HEK293 (cell line): ENCODE results near the gene SZRD1.

Experiments
- GLI4 ChIP-seq: fragments of 450-650 bp; formaldehyde crosslinking; IDR thresholded peaks from 2 replicates; pipeline ENCODE4 v1.5.1; 2016; ENCODE audit warnings: missing biosample characterization, missing genetic modification characterization
- HIC1 ChIP-seq: fragments of 450-650 bp; formaldehyde crosslinking; IDR thresholded peaks from 2 replicates; pipeline ENCODE4 v1.5.1; 2016; ENCODE audit warnings: missing biosample characterization, missing genetic modification characterization
- KLF8 ChIP-seq: fragments of 450-650 bp; formaldehyde crosslinking; IDR thresholded peaks from 2 replicates; pipeline ENCODE4 v1.5.1; 2016; ENCODE audit warnings: missing biosample characterization, missing genetic modification characterization
- MEIS1 ChIP-seq: sonication (generic); formaldehyde crosslinking; IDR thresholded peaks from 2 replicates; pipeline ENCODE4 v1.8.1; 2022; ENCODE audit warnings: missing genetic modification reagents, mild to moderate bottlenecking, borderline replicate concordance
- OSR2 ChIP-seq: fragments of 450-650 bp; formaldehyde crosslinking; IDR thresholded peaks from 2 replicates; pipeline ENCODE4 v1.5.1; 2016; ENCODE audit warnings: missing biosample characterization, missing genetic modification characterization
- ZFP3 ChIP-seq: fragments of 450-650 bp; formaldehyde crosslinking; IDR thresholded peaks from 2 replicates; pipeline ENCODE4 v1.5.1; 2016; ENCODE audit warnings: low read depth, missing biosample characterization, missing genetic modification characterization
- ZFP37 ChIP-seq: fragments of 450-650 bp; formaldehyde crosslinking; IDR thresholded peaks from 2 replicates; pipeline ENCODE4 v1.5.1; 2016; ENCODE audit warnings: missing biosample characterization, missing genetic modification characterization
- ZFP41 ChIP-seq: fragments of 450-650 bp; formaldehyde crosslinking; IDR thresholded peaks from 2 replicates; pipeline ENCODE4 v1.5.1; 2016; ENCODE audit warnings: missing biosample characterization, missing genetic modification characterization, borderline replicate concordance
- ZNF148 ChIP-seq: fragments of 450-650 bp; formaldehyde crosslinking; IDR thresholded peaks from 2 replicates; pipeline ENCODE4 v1.5.0; 2017; ENCODE audit warnings: missing biosample characterization, missing genetic modification characterization, borderline replicate concordance
- ZNF175 ChIP-seq: fragments of 450-650 bp; formaldehyde crosslinking; IDR thresholded peaks from 2 replicates; pipeline ENCODE4 v1.5.1; 2016; ENCODE audit warnings: missing biosample characterization, missing genetic modification characterization
- ZNF202 ChIP-seq: fragments of 450-650 bp; formaldehyde crosslinking; IDR thresholded peaks from 2 replicates; pipeline ENCODE4 v1.5.1; 2016; ENCODE audit warnings: missing biosample characterization, missing genetic modification characterization, borderline replicate concordance
- ZNF214 ChIP-seq: fragments of 450-650 bp; formaldehyde crosslinking; IDR thresholded peaks from 2 replicates; pipeline ENCODE4 v1.5.1; 2017; ENCODE audit warnings: missing biosample characterization, mild to moderate bottlenecking, missing genetic modification characterization, borderline replicate concordance
- ZNF248 ChIP-seq: fragments of 450-650 bp; formaldehyde crosslinking; IDR thresholded peaks from 2 replicates; pipeline ENCODE4 v1.5.1; 2017; ENCODE audit warnings: missing biosample characterization, missing genetic modification characterization
- ZNF391 ChIP-seq: fragments of 450-650 bp; formaldehyde crosslinking; IDR thresholded peaks from 2 replicates; pipeline ENCODE4 v1.5.1; 2016; ENCODE audit warnings: low read depth, missing biosample characterization, missing genetic modification characterization, borderline replicate concordance
- ZNF404 ChIP-seq: fragments of 450-650 bp; formaldehyde crosslinking; IDR thresholded peaks from 2 replicates; pipeline ENCODE4 v1.5.1; 2017; ENCODE audit warnings: missing biosample characterization, missing genetic modification characterization
- ZNF423 ChIP-seq: fragments of 450-650 bp; formaldehyde crosslinking; IDR thresholded peaks from 2 replicates; pipeline ENCODE4 v1.5.1; 2016; ENCODE audit warnings: missing biosample characterization, missing genetic modification characterization
- ZNF488 ChIP-seq: fragments of 450-650 bp; formaldehyde crosslinking; IDR thresholded peaks from 2 replicates; pipeline ENCODE4 v1.5.1; 2016; ENCODE audit warnings: missing biosample characterization, missing genetic modification characterization
- ZNF510 ChIP-seq: fragments of 450-650 bp; formaldehyde crosslinking; IDR thresholded peaks from 2 replicates; pipeline ENCODE4 v1.5.1; 2018; ENCODE audit warnings: mild to moderate bottlenecking, missing genetic modification characterization, missing biosample characterization; ENCODE audit not compliant: insufficient replicate concordance
- ZNF580 ChIP-seq: fragments of 450-650 bp; formaldehyde crosslinking; IDR thresholded peaks from 2 replicates; pipeline ENCODE4 v1.5.1; 2016; ENCODE audit warnings: missing biosample characterization, missing genetic modification characterization
- ZNF610 ChIP-seq: fragments of 450-650 bp; formaldehyde crosslinking; IDR thresholded peaks from 2 replicates; pipeline ENCODE4 v1.5.1; 2016; ENCODE audit warnings: missing biosample characterization, missing genetic modification characterization, borderline replicate concordance
- ZNF623 ChIP-seq: fragments of 450-650 bp; formaldehyde crosslinking; IDR thresholded peaks from 2 replicates; pipeline ENCODE4 v1.5.1; 2016; ENCODE audit warnings: missing biosample characterization, missing genetic modification characterization
- ZNF629 ChIP-seq: fragments of 450-650 bp; formaldehyde crosslinking; IDR thresholded peaks from 2 replicates; pipeline ENCODE4 v1.5.1; 2017; ENCODE audit warnings: missing biosample characterization, missing genetic modification characterization
- ZNF645 ChIP-seq: fragments of 450-650 bp; formaldehyde crosslinking; IDR thresholded peaks from 2 replicates; pipeline ENCODE4; 2016; ENCODE audit warnings: missing biosample characterization, missing genetic modification characterization
- ZNF701 ChIP-seq: fragments of 450-650 bp; formaldehyde crosslinking; IDR thresholded peaks from 2 replicates; pipeline ENCODE4 v1.5.1; 2016; ENCODE audit warnings: missing biosample characterization, missing genetic modification characterization
- ZNF704 ChIP-seq: fragments of 450-650 bp; formaldehyde crosslinking; IDR thresholded peaks from 2 replicates; pipeline ENCODE4 v1.5.1; 2016; ENCODE audit warnings: missing biosample characterization, missing genetic modification characterization
- ZNF747 ChIP-seq: fragments of 450-650 bp; formaldehyde crosslinking; IDR thresholded peaks from 2 replicates; pipeline ENCODE4 v1.5.1; 2016; ENCODE audit warnings: missing biosample characterization, missing genetic modification characterization
- ZNF776 ChIP-seq: fragments of 450-650 bp; formaldehyde crosslinking; IDR thresholded peaks from 2 replicates; pipeline ENCODE4 v1.5.0; 2017; ENCODE audit warnings: missing biosample characterization, missing genetic modification characterization, borderline replicate concordance
- ZNF830 ChIP-seq: fragments of 450-650 bp; IDR thresholded peaks from 2 replicates; pipeline ENCODE4 v1.5.0; 2018; ENCODE audit warnings: missing biosample characterization, missing genetic modification characterization, low read depth, mild to moderate bottlenecking, moderate library complexity
- ZNF843 ChIP-seq: fragments of 450-650 bp; formaldehyde crosslinking; IDR thresholded peaks from 2 replicates; pipeline ENCODE4 v1.5.1; 2016; ENCODE audit warnings: missing biosample characterization, missing genetic modification characterization
- ZSCAN18 ChIP-seq: fragments of 450-650 bp; formaldehyde crosslinking; IDR thresholded peaks from 2 replicates; pipeline ENCODE4 v1.5.1; 2016; ENCODE audit warnings: missing biosample characterization, missing genetic modification characterization

Gene SZRD1

GRCh38 chr1:16440470-16441281, 73.6 kb downstream of the SZRD1 start, which contains the start of gene NECAP2 (continued):
- no peak for TF ChIP-seq ZNF488 (tag by site-specific recombination)
- TF ChIP-seq ZSCAN18 (tag by site-specific recombination): no peak
- TF ChIP-seq ZNF629: peak; percentile 91
- TF ChIP-seq ZNF776 (tag by site-specific recombination): no peak
- TF ChIP-seq ZNF747 (tag by site-specific recombination): no peak
- peak; percentile 65; the same call in 1 of the 2 replicates for TF ChIP-seq ZNF580 (tag by site-specific recombination)
- no peak for TF ChIP-seq MEIS1 (CRISPR knock-in tag)
- TF ChIP-seq ZNF202 (tag by site-specific recombination): no peak
- peak; percentile 91 for TF ChIP-seq KLF8 (tag by site-specific recombination)
- peak; percentile 79 for TF ChIP-seq ZNF843
- TF ChIP-seq ZNF404 (tag by site-specific recombination): no peak
- 0 out of 2 replicates have a peak, but pooled peaks have one; percentile 11 for TF ChIP-seq OSR2
- peak; percentile 78 for TF ChIP-seq ZNF610
- TF ChIP-seq ZNF214 (tag by site-specific recombination): no peak
- no peak; the same call in 1 of the 2 replicates for TF ChIP-seq ZNF623 (tag by site-specific recombination)
- no peak for TF ChIP-seq ZNF704
- no peak for TF ChIP-seq ZNF510 (tag by site-specific recombination)
- TF ChIP-seq ZNF248 (tag by site-specific recombination): no peak
- TF ChIP-seq ZNF830 (tag by site-specific recombination): no peak
- TF ChIP-seq ZNF423: no peak
- no peak for TF ChIP-seq GLI4
- 0 out of 2 replicates have a peak, but pooled peaks have one; percentile 88 for TF ChIP-seq ZFP37 (tag by site-specific recombination)
- TF ChIP-seq ZNF645 (tag by site-specific recombination): no peak
- TF ChIP-seq ZNF701: no peak
- TF ChIP-seq ZNF175 (tag by site-specific recombination): no peak
- no peak for TF ChIP-seq ZFP3
- no peak for TF ChIP-seq HIC1 (tag by site-specific recombination)
- TF ChIP-seq ZFP41 (tag by site-specific recombination): no peak
- TF ChIP-seq ZNF391 (tag by site-specific recombination): peak; percentile 92; the same call in 1 of the 2 replicates
- TF ChIP-seq ZNF148 (tag by site-specific recombination): no peak
